WTC11 (cell line): ENCODE data around the gene ODAD4. TPM values are rescaled to one million over a fixed set of nuclear protein-coding genes. Genes with fewer than 3 reads are reported as not detected.

Source experiments
- ATAC-seq: fragments of 200-7000 bp; cut with Tn5 transposase; 2 replicates; pipeline ENCODE4 v1.10.0; 2021; ENCODE audit warnings: mild to moderate bottlenecking, moderate library complexity
- CTCF ChIA-PET: fragments of 300-600 bp; sonication (Branson Sonifier 250); formaldehyde crosslinking; loops from one replicate; lab custom pipeline; 2021; ENCODE audit warnings: antibody characterized with exemption; lab: Charles Lee
- POLR2A ChIA-PET: fragments of 350-600 bp; sonication (Branson Sonifier 250); formaldehyde crosslinking; loops from one replicate; lab custom pipeline; 2021; ENCODE audit warnings: antibody characterized with exemption; lab: Charles Lee
- DNase-seq: peaks from one replicate; pipeline ENCODE4 v3.0.0; 2021; ENCODE audit warnings: low spot score
- H3K27ac Mint-ChIP-seq: 2 replicates; pipeline ENCODE4 v1.8.0; 2021; ENCODE audit warnings: mixed read lengths
- H3K27me3 Mint-ChIP-seq: 2 replicates; pipeline ENCODE4 v1.8.0; 2021; ENCODE audit warnings: low read depth, mild to moderate bottlenecking, moderate library complexity, mixed read lengths
- H3K36me3 Mint-ChIP-seq: 2 replicates; pipeline ENCODE4 v1.8.0; 2021; ENCODE audit warnings: mixed read lengths
- H3K4me1 Mint-ChIP-seq: 2 replicates; pipeline ENCODE4 v1.8.0; 2022; ENCODE audit warnings: mixed read lengths
- H3K4me3 Mint-ChIP-seq: 2 replicates; pipeline ENCODE4 v1.8.0; 2021; ENCODE audit warnings: mild to moderate bottlenecking, moderate library complexity, mixed read lengths
- H3K9me3 Mint-ChIP-seq: 2 replicates; pipeline ENCODE4 v1.8.0; 2021; ENCODE audit warnings: mixed read lengths
- ATF1 ChIP-seq: sonication (generic); formaldehyde crosslinking; IDR thresholded peaks from 2 replicates; pipeline ENCODE4 v1.8.1; 2023; ENCODE audit warnings: mild to moderate bottlenecking, moderate library complexity, missing genetic modification reagents
- CDX4 ChIP-seq: fragments of 250-450 bp; sonication (Bioruptor Pico); IDR thresholded peaks from 2 replicates; pipeline ENCODE4 v1.9.0; 2021; ENCODE audit warnings: moderate library complexity, mild to moderate bottlenecking, inconsistent platforms, borderline replicate concordance
- FOXP1 ChIP-seq: sonication (generic); formaldehyde crosslinking; IDR thresholded peaks from 2 replicates; pipeline ENCODE4 v1.8.0; 2022; ENCODE audit warnings: missing genetic modification reagents, mild to moderate bottlenecking, moderate library complexity, borderline replicate concordance
- GTF2I ChIP-seq: fragments of 250-450 bp; sonication (Bioruptor Pico); conservative IDR thresholded peaks from 2 replicates; pipeline ENCODE4 v1.4.0; 2021; ENCODE audit warnings: mild to moderate bottlenecking
- IRF2 ChIP-seq: sonication (generic); formaldehyde crosslinking; IDR thresholded peaks from 2 replicates; pipeline ENCODE4 v1.8.0; 2022; ENCODE audit warnings: low read depth, missing genetic modification reagents, borderline replicate concordance
- KAT7 ChIP-seq: sonication (generic); formaldehyde crosslinking; IDR thresholded peaks from 2 replicates; pipeline ENCODE4 v1.8.1; 2023; ENCODE audit warnings: missing genetic modification reagents, mild to moderate bottlenecking, borderline replicate concordance
- MYBL2 ChIP-seq: sonication (generic); formaldehyde crosslinking; IDR thresholded peaks from 2 replicates; pipeline ENCODE4 v1.8.1; 2023; ENCODE audit warnings: mild to moderate bottlenecking, moderate library complexity, missing genetic modification reagents
- NFE2L1 ChIP-seq: sonication (generic); formaldehyde crosslinking; IDR thresholded peaks from 2 replicates; pipeline ENCODE4 v1.8.1; 2023; ENCODE audit warnings: missing genetic modification reagents
- NR3C1 ChIP-seq: sonication (generic); formaldehyde crosslinking; conservative IDR thresholded peaks from 2 replicates; pipeline ENCODE4 v1.8.1; 2023; ENCODE audit warnings: low read depth, mild to moderate bottlenecking, missing genetic modification reagents
- SMAD4 ChIP-seq: sonication (generic); formaldehyde crosslinking; IDR thresholded peaks from 2 replicates; pipeline ENCODE4 v1.8.0; 2022; ENCODE audit warnings: mild to moderate bottlenecking, missing genetic modification reagents
- SOX15 ChIP-seq: fragments of 250-450 bp; sonication (Bioruptor Pico); IDR thresholded peaks from 2 replicates; pipeline ENCODE4 v1.9.0; 2021; ENCODE audit warnings: mild to moderate bottlenecking
- SP1 ChIP-seq: sonication (generic); formaldehyde crosslinking; conservative IDR thresholded peaks from 2 replicates; pipeline ENCODE4 v1.8.1; 2022; ENCODE audit warnings: missing genetic modification reagents
- TCF7 ChIP-seq: sonication (generic); formaldehyde crosslinking; IDR thresholded peaks from 2 replicates; pipeline ENCODE4 v1.8.0; 2022; ENCODE audit warnings: mild to moderate bottlenecking, low read depth, missing genetic modification reagents, moderate library complexity
- TEAD4 ChIP-seq: sonication (generic); formaldehyde crosslinking; IDR thresholded peaks from 2 replicates; pipeline ENCODE4 v1.8.0; 2022; ENCODE audit warnings: mild to moderate bottlenecking, missing genetic modification reagents
- USF1 ChIP-seq: sonication (generic); formaldehyde crosslinking; IDR thresholded peaks from 2 replicates; pipeline ENCODE4 v1.8.0; 2022; ENCODE audit warnings: mild to moderate bottlenecking, missing genetic modification reagents
- ZBTB21 ChIP-seq: sonication (generic); formaldehyde crosslinking; IDR thresholded peaks from 2 replicates; pipeline ENCODE4 v1.8.1; 2023; ENCODE audit warnings: mild to moderate bottlenecking, missing genetic modification reagents, borderline replicate concordance
- ZBTB43 ChIP-seq: sonication (generic); formaldehyde crosslinking; IDR thresholded peaks from 2 replicates; pipeline ENCODE4 v1.8.1; 2023; ENCODE audit warnings: mild to moderate bottlenecking, missing genetic modification reagents
- ZNF138 ChIP-seq: sonication (generic); formaldehyde crosslinking; conservative IDR thresholded peaks from 2 replicates; pipeline ENCODE4 v1.8.1; 2022; ENCODE audit warnings: mild to moderate bottlenecking, moderate library complexity, missing genetic modification reagents
- ZNF232 ChIP-seq: sonication (generic); formaldehyde crosslinking; IDR thresholded peaks from 2 replicates; pipeline ENCODE4 v1.8.0; 2022; ENCODE audit warnings: mild to moderate bottlenecking, missing genetic modification reagents
- ZNF317 ChIP-seq: sonication (generic); formaldehyde crosslinking; IDR thresholded peaks from 2 replicates; pipeline ENCODE4 v1.8.1; 2023; ENCODE audit warnings: low read depth, mild to moderate bottlenecking, moderate library complexity, missing genetic modification reagents, borderline replicate concordance
- ZNF396 ChIP-seq: fragments of 250-450 bp; sonication (Bioruptor Pico); IDR thresholded peaks from 2 replicates; pipeline ENCODE4 v1.8.0; 2021; ENCODE audit warnings: mild to moderate bottlenecking, moderate library complexity, borderline replicate concordance
- ZNF416 ChIP-seq: fragments of 250-450 bp; sonication (Bioruptor Pico); IDR thresholded peaks from 2 replicates; pipeline ENCODE4 v1.9.0; 2021; ENCODE audit warnings: mild to moderate bottlenecking, inconsistent platforms
- ZNF532 ChIP-seq: fragments of 250-450 bp; sonication (Bioruptor Pico); IDR thresholded peaks from 2 replicates; pipeline ENCODE4 v1.9.0; 2021; ENCODE audit warnings: mild to moderate bottlenecking, borderline replicate concordance
- ZNF671 ChIP-seq: fragments of 250-450 bp; sonication (Bioruptor Pico); IDR thresholded peaks from 2 replicates; pipeline ENCODE4 v1.8.0; 2021; ENCODE audit warnings: mild to moderate bottlenecking
- total RNA-seq: library from RNA; stranded (reverse); gene quantifications from 3 replicates; pipeline ENCODE4 v1.2.3, GENCODE V29; 2021
- TF ChIP-seq, protein P1 (sequence below): sonication (generic); formaldehyde crosslinking; IDR thresholded peaks from 2 replicates; pipeline ENCODE4 v1.8.1; 2022; ENCODE audit warnings: low read depth, mild to moderate bottlenecking, moderate library complexity, missing genetic modification reagents, borderline replicate concordance
- TF ChIP-seq, protein P2 (sequence below): sonication (generic); formaldehyde crosslinking; IDR thresholded peaks from 2 replicates; pipeline ENCODE4 v1.8.0; 2022; ENCODE audit warnings: mild to moderate bottlenecking, missing genetic modification reagents

The ODAD4 gene
- total RNA-seq, 1 experiment from 2014 or later = 1.9 TPM

- Mint-ChIP-seq H3K27me3 (no peaks in the 10 kb centered on the region; the same call in 1 of the 2 replicates), H3K36me3 (peaks cover 72% of the 10 kb centered on the region), H3K4me1 (no peaks in the 10 kb centered on the region), H3K9me3 (no peaks in the 10 kb centered on the region), H3K27ac (no peak overlapping the region), H3K4me3 (no peak overlapping the region)
- TF ChIP-seq ATF1 (CRISPR knock-in tag) (no peak), ZNF232 (no peak), SP1 (CRISPR knock-in tag) (no peak), ZNF138 (CRISPR knock-in tag) (no peak), ZNF396 (CRISPR knock-in tag) (no peak), ZNF532 (CRISPR knock-in tag) (no peak), TEAD4 (no peak), TCF7 (CRISPR knock-in tag) (no peak), FOXP1 (CRISPR knock-in tag) (no peak), ZBTB21 (CRISPR knock-in tag) (no peak), GTF2I (CRISPR knock-in tag) (no peak), ZNF671 (CRISPR knock-in tag) (no peak)
- ChIA-PET CTCF (interaction anchor here (1.7 kb wide), 1 partner anchor 68 kb away, joined by 6 read pairs; no protein-coding TSS in a partner anchor), POLR2A (interaction anchor here (0.5 kb wide), 1 partner anchor 72 kb away, joined by 3 read pairs; no protein-coding TSS in a partner anchor)
- ATAC-seq (no peak), DNase-seq (no peak)
These were observed 39.0 kb upstream of the ODAD4 start for GRCh38 chr17:41891135-41892020.

GRCh38 chr17:41892021-41892376 is 38.4 kb upstream of the ODAD4 start:
- ATAC-seq (no peak), DNase-seq (no peak)
- POLR2A ChIA-PET = interaction anchor here (0.5 to 0.7 kb wide), 2 partner anchors 64 to 73 kb away, joined by 3 read pairs; no protein-coding TSS in a partner anchor
- no peaks in the 10 kb centered on the region for H3K4me1 Mint-ChIP-seq
- no peaks in the 10 kb centered on the region for H3K9me3 Mint-ChIP-seq
- CTCF ChIA-PET = interaction anchor here (1.7 kb wide), 1 partner anchor 68 kb away, joined by 6 read pairs; no protein-coding TSS in a partner anchor
- H3K27ac Mint-ChIP-seq = no peak overlapping the region
- no peak overlapping the region for H3K4me3 Mint-ChIP-seq
- no peaks in the 10 kb centered on the region; the same call in 1 of the 2 replicates for H3K27me3 Mint-ChIP-seq
- H3K36me3 Mint-ChIP-seq = peaks cover 75% of the 10 kb centered on the region
- no peak for TF ChIP-seq SMAD4 (CRISPR knock-in tag)
- no peak for TF ChIP-seq NFE2L1 (CRISPR knock-in tag)
- no peak for TF ChIP-seq NR3C1 (CRISPR knock-in tag)
- no peak for TF ChIP-seq ZBTB43
- no peak for TF ChIP-seq USF1
- no peak for TF ChIP-seq ATF1 (CRISPR knock-in tag)
- TF ChIP-seq ZNF396 (CRISPR knock-in tag) = no peak
- no peak for TF ChIP-seq SOX15
- no peak for TF ChIP-seq ZNF416
- TF ChIP-seq ZNF317 (CRISPR knock-in tag) = no peak
- TF ChIP-seq, protein P1, sequence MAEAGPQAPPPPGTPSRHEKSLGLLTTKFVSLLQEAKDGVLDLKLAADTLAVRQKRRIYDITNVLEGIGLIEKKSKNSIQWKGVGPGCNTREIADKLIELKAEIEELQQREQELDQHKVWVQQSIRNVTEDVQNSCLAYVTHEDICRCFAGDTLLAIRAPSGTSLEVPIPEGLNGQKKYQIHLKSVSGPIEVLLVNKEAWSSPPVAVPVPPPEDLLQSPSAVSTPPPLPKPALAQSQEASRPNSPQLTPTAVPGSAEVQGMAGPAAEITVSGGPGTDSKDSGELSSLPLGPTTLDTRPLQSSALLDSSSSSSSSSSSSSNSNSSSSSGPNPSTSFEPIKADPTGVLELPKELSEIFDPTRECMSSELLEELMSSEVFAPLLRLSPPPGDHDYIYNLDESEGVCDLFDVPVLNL (CRISPR knock-in tag) = no peak
- TF ChIP-seq IRF2 (CRISPR knock-in tag) = no peak
- no peak for TF ChIP-seq ZBTB21 (CRISPR knock-in tag)
- no peak for TF ChIP-seq MYBL2 (CRISPR knock-in tag)
- TF ChIP-seq CDX4 = no peak
- TF ChIP-seq KAT7 (CRISPR knock-in tag) = no peak
- TF ChIP-seq, protein P2, sequence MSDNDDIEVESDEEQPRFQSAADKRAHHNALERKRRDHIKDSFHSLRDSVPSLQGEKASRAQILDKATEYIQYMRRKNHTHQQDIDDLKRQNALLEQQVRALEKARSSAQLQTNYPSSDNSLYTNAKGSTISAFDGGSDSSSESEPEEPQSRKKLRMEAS (CRISPR knock-in tag) = no peak
